M059J (cell line): Measurements from ENCODE around the gene SMC1A. TPM values are rescaled to one million over a fixed set of nuclear protein-coding genes. Genes with fewer than 3 reads are reported as not detected.
A peak's percentile ranks its signal among the peaks of the same experiment; 100 is the strongest.
"Not testable (repeated sequence)": the region's sequence is repeated elsewhere in the genome, so short reads cannot be mapped to it uniquely, and the experiment has no call there.

Experiments used
- DNase-seq: peaks from one replicate; pipeline ENCODE4 v3.0.0-alpha.2; 2012; ENCODE audit warnings: low read depth
- total RNA-seq: library from RNA; depleted of rRNA; stranded (reverse); fragments of >200 nt; shearing (Covaris generic); gene quantifications from 2 replicates; pipeline ENCODE4 v1.2.3, GENCODE V29; 2014; rRNA removed

SMC1A gene
- total RNA-seq, result 34.4 and 80.2 TPM in 2 replicates

GRCh38 chrX:53422086-53422860 lies at the start of gene SMC1A:
TSS of gene SMC1A (minus strand) at chrX:53422654. CDS start at chrX:53422600, 54 bp downstream.
- peak; percentile 97 for DNase-seq

- no peak for DNase-seq
Measured at GRCh38 chrX:53471346-53471745, 48.9 kb upstream of the SMC1A start.

- DNase-seq, result not testable (repeated sequence)
Measured at GRCh38 chrX:53468659-53469058, 46.2 kb upstream of the SMC1A start.

DNA sequence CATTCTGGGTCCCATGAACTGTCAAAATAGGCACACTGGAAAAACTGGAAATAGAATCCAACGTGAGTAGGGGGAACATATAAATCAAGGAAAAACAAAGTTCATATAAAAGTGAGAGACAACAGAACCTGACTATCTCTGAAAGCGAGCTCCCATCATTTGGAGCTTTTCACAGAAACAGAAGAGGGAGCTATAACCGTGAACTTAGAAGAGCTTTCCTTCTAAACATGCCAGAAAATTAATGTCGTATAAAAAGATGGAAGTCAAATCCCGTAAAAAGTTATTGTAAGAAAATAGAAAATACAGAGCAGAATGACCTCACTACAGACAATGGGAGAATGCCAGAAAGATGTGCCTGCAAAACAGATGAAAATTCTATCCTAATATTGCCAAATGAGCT lies 35.6 kb upstream of the SMC1A start:
- no peak for DNase-seq

DNA sequence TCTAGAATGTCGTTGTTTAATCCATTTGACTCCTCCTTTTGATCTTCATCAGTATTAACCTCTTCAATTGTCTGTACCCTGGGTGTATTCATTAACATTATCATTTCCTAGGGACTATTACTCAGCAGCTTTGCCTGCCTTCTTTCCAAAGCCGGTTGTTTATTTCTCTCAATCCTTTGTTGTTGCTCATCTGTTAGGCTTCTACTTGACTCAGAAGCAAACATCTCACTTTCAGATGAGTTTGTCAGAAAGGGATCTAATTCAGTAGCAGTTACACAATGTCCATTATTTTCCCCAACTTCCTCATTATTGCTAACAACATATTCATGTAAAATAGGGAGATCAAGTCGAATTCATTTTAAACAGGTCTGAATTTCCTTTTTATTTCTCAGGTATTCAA lies 33.8 kb upstream of the SMC1A start:
- peak; percentile 63 for DNase-seq

- no peak for DNase-seq
Measured at GRCh38 chrX:53452812-53453211, 30.4 kb upstream of the SMC1A start.

DNA sequence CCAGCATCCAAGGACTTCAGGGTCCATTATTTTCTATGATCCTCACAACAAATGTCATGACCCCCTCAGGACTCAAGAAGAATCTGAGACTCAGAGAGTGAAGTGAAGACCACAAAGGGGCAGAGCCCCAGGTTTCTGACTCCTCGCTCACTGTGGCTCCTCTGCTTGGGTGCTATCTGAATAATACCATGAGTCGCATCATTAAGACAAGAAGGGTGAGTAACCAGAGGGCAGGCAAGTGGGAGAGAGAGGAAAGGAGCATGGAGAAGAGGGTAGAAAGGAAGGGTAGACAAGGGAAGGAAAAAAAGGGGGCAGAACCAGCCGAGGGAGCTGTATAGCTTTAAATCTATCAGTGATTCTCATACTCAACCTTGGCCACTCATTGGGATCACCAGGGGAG lies 27.2 kb upstream of the SMC1A start:
- DNase-seq, result peak; percentile 3

DNA sequence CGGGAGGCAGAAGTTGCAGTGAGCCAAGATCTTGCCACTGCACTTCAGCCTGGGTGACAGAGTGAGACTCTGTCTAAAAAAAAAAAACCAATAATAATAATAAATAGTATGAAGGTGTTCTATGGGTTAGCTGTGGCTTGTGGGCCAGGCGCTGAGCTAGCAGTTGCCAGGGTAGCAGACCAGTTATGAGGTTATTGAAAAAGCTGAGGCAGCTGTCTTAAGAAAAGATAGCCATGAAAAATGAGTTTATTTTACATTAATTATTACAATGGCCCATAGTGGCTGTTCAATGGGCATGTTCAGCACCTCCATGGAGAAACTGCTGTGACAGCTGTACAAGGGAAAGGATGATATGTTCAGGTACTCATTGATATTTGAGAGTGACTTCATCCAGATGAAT lies 25.0 kb upstream of the SMC1A start:
- DNase-seq, result no peak

DNA sequence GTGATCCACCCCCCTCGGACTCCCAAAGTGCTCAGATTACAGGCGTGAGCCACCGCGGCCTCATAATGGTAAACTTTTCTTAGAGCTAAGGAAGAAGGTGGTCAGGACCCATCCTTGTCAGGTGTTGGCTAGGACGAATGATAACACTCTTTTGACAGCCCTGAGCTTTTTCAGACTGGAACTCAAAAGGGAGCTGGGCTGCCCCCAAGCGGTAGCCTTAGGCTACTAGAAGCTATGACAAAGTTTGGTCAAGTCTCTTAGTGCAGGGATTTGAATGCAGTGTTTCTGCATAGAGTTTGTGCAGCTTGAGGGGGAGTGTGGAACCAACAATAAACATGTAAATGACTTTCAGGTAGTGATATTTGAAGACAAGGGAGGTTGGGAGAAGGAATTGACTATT lies 23.5 kb upstream of the SMC1A start:
- peak; percentile 50 for DNase-seq

GRCh38 chrX:53442322-53442631 lies 19.8 kb upstream of the SMC1A start:
- DNase-seq, result no peak

GRCh38 chrX:53441531-53442321 lies 19.3 kb upstream of the SMC1A start:
- DNase-seq, result peak; percentile 86

- peak; percentile 65 for DNase-seq
Measured at GRCh38 chrX:53440621-53441517, 18.4 kb upstream of the SMC1A start.

- DNase-seq, result no peak
Measured at GRCh38 chrX:53440101-53440500, 17.6 kb upstream of the SMC1A start.

DNA sequence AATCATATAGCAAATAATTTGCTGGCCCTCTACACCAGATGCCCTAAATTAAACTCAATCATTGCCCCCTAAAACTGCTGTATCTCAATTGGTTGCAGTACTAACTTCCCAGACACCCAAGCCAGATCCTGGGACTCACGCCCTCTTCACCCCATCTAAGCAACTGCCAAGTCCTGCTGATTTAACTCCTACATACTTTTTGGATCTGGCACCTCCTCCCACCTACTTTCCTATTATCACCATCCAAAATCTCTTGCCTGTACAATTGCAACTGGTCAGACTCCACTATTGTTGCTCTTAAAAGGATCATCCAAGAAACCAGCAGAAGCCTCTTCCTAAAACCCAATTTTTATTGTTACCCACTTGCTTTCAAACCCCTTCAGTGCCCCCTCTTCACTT lies 16.4 kb upstream of the SMC1A start:
- no peak for DNase-seq

GRCh38 chrX:53438174-53438831 lies 15.8 kb upstream of the SMC1A start:
- no peak for DNase-seq

GRCh38 chrX:53437206-53437605 lies 14.8 kb upstream of the SMC1A start:
- no peak for DNase-seq

- peak; percentile 71 for DNase-seq
Measured at GRCh38 chrX:53435997-53436396, 13.5 kb upstream of the SMC1A start.

GRCh38 chrX:53433651-53434639 lies 11.5 kb upstream of the SMC1A start, which contains the start of gene HSD17B10:
TSS of gene HSD17B10 (minus strand) at chrX:53434370. CDS start at chrX:53434345, 25 bp downstream.
- DNase-seq, result peak; percentile 89

DNA sequence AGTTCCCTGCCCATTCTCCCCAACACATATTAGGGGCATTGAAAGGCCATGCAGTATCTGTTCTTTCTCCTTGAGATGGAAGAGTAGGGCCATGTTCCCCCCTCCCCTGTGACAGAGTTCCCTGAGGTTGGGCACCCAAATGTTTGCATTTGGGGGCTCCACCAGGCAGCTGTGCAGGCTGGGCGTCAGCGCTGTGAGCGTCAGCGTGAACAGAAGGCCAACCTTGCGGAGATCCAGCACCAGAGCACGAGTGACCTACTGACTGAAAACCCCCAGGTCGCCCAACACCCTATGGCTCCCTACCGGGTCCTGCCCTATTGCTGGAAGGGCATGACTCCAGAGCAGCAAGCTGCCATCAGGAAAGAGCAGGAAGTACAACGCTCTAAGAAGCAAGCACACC lies 7.8 kb upstream of the SMC1A start:
- DNase-seq, result no peak

DNA sequence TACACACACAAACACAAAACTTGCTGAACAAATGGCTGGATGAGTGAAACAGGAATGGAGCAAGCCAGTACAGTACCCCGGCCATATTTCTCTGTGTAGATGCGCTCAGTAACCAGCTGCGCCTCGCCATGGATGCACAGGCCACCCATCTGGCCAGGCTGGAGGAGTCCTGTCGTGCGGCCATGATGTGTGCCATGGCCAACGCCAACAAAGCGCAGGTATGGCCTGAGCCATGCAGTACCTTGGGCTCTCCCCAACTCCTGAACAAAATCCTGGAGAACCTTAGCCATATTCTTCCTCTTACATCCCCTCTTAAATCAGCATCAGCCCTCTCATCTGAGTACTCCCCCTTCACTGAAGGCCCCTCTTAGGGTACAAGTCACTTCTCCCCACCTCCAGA lies 7.3 kb upstream of the SMC1A start:
- no peak for DNase-seq
